ENCODE data around the gene ZNF532.

The ZNF532 gene

DNA sequence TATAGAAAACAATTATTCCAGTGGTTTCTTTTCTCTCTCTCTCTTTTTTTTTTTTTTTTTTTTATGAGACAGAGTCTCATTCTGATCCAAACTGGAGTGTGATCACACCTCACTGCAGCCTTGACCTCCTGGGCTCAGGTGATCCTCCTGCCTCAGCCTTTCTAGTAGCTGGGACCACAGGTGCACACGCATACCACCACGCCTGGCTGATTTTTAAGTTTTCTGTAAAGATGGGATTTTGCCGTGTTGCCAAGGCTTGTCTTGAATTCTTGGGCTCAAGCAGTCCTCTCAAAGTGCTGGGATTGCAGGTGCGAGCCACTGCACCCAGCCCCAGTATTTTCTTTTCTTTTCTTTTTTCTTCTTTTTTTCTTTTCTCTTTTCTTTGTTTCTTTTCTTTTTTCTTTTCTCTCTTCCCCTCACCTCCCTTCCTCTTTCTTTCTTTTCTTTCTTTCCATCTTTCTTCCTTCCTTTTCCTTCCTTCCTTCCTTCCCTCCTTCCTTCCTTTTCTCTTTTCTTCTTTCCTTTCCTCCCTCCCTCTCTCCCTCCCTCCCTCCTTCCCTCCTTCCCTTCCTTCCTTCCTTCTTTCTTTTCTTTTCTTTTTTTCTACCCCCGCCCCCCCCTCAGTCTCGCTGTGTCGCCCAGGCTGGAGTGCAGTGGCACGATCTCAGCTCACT lies 76.9 kb downstream of the ZNF532 start:
- TF ChIP-seq CSDC2 (CRISPR knock-in tag; IDR thresholded peaks at IDR 0.05) = no peak
- no peak for TF ChIP-seq BACH2 (CRISPR knock-in tag; IDR thresholded peaks at IDR 0.05; ENCODE audit: borderline replicate concordance)
- TF ChIP-seq, protein P1, sequence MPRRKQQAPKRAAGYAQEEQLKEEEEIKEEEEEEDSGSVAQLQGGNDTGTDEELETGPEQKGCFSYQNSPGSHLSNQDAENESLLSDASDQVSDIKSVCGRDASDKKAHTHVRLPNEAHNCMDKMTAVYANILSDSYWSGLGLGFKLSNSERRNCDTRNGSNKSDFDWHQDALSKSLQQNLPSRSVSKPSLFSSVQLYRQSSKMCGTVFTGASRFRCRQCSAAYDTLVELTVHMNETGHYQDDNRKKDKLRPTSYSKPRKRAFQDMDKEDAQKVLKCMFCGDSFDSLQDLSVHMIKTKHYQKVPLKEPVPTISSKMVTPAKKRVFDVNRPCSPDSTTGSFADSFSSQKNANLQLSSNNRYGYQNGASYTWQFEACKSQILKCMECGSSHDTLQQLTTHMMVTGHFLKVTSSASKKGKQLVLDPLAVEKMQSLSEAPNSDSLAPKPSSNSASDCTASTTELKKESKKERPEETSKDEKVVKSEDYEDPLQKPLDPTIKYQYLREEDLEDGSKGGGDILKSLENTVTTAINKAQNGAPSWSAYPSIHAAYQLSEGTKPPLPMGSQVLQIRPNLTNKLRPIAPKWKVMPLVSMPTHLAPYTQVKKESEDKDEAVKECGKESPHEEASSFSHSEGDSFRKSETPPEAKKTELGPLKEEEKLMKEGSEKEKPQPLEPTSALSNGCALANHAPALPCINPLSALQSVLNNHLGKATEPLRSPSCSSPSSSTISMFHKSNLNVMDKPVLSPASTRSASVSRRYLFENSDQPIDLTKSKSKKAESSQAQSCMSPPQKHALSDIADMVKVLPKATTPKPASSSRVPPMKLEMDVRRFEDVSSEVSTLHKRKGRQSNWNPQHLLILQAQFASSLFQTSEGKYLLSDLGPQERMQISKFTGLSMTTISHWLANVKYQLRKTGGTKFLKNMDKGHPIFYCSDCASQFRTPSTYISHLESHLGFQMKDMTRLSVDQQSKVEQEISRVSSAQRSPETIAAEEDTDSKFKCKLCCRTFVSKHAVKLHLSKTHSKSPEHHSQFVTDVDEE (CRISPR knock-in tag; IDR thresholded peaks at IDR 0.05) = no peak
- no peak for TF ChIP-seq ISL1 (CRISPR knock-in tag; IDR thresholded peaks at IDR 0.05)
- TF ChIP-seq TOX (CRISPR knock-in tag; IDR thresholded peaks at IDR 0.05; ENCODE audit: borderline replicate concordance) = no peak
- no peak for TF ChIP-seq ESRRG (CRISPR knock-in tag; IDR thresholded peaks at IDR 0.05)
- no peak for TF ChIP-seq ZNF565 (CRISPR knock-in tag; conservative IDR thresholded peaks at IDR 0.05; ENCODE audit: low read depth)
- TF ChIP-seq ZC3H10 (CRISPR knock-in tag; IDR thresholded peaks at IDR 0.05) = no peak
- TF ChIP-seq ZNF70 (CRISPR knock-in tag; IDR thresholded peaks at IDR 0.05) = no peak
- TF ChIP-seq ARNTL (CRISPR knock-in tag; IDR thresholded peaks at IDR 0.05; ENCODE audit: borderline replicate concordance, low read depth) = no peak
- TF ChIP-seq ZNF8 (CRISPR knock-in tag; IDR thresholded peaks at IDR 0.05) = no peak
- no peak for TF ChIP-seq GLIS3 (CRISPR knock-in tag; IDR thresholded peaks at IDR 0.05)
- TF ChIP-seq, protein P2, sequence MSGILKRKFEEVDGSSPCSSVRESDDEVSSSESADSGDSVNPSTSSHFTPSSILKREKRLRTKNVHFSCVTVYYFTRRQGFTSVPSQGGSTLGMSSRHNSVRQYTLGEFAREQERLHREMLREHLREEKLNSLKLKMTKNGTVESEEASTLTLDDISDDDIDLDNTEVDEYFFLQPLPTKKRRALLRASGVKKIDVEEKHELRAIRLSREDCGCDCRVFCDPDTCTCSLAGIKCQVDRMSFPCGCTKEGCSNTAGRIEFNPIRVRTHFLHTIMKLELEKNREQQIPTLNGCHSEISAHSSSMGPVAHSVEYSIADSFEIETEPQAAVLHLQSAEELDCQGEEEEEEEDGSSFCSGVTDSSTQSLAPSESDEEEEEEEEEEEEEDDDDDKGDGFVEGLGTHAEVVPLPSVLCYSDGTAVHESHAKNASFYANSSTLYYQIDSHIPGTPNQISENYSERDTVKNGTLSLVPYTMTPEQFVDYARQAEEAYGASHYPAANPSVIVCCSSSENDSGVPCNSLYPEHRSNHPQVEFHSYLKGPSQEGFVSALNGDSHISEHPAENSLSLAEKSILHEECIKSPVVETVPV (CRISPR knock-in tag; IDR thresholded peaks at IDR 0.05) = no peak
- TF ChIP-seq, protein P3, sequence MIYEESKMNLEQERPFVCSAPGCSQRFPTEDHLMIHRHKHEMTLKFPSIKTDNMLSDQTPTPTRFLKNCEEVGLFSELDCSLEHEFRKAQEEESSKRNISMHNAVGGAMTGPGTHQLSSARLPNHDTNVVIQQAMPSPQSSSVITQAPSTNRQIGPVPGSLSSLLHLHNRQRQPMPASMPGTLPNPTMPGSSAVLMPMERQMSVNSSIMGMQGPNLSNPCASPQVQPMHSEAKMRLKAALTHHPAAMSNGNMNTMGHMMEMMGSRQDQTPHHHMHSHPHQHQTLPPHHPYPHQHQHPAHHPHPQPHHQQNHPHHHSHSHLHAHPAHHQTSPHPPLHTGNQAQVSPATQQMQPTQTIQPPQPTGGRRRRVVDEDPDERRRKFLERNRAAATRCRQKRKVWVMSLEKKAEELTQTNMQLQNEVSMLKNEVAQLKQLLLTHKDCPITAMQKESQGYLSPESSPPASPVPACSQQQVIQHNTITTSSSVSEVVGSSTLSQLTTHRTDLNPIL (CRISPR knock-in tag; IDR thresholded peaks at IDR 0.05; ENCODE audit: low read depth) = no peak
- TF ChIP-seq SNAI2 (CRISPR knock-in tag; IDR thresholded peaks at IDR 0.05) = no peak
- no peak for ATAC-seq

DNA sequence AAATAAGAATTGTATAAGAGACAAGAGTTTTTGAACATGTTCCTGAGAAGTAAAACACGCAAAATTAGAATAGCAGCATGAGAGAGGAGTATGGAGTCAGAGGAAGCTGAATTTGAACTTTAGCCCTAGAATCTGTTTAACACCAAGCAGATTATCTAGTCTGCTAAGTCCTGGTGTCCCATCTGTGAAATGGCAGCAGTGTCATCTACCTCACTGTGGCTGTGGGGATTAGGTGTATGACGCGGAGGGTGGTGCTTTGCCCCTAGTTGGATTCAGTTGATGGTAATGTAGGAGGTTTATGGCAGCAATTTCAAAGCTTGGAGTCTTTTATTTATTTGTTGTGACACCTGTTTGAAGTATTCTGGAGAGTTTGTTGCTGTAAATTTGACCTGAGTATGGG lies 79.2 kb downstream of the ZNF532 start:
- ATAC-seq = no peak
- no peak for TF ChIP-seq ZNF565 (CRISPR knock-in tag; conservative IDR thresholded peaks at IDR 0.05; ENCODE audit: low read depth)
- TF ChIP-seq, protein P4, sequence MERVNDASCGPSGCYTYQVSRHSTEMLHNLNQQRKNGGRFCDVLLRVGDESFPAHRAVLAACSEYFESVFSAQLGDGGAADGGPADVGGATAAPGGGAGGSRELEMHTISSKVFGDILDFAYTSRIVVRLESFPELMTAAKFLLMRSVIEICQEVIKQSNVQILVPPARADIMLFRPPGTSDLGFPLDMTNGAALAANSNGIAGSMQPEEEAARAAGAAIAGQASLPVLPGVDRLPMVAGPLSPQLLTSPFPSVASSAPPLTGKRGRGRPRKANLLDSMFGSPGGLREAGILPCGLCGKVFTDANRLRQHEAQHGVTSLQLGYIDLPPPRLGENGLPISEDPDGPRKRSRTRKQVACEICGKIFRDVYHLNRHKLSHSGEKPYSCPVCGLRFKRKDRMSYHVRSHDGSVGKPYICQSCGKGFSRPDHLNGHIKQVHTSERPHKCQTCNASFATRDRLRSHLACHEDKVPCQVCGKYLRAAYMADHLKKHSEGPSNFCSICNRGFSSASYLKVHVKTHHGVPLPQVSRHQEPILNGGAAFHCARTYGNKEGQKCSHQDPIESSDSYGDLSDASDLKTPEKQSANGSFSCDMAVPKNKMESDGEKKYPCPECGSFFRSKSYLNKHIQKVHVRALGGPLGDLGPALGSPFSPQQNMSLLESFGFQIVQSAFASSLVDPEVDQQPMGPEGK (CRISPR knock-in tag; IDR thresholded peaks at IDR 0.05; ENCODE audit: borderline replicate concordance) = no peak
- no peak for TF ChIP-seq ZFP3 (CRISPR knock-in tag; IDR thresholded peaks at IDR 0.05)
- TF ChIP-seq OSR1 (CRISPR knock-in tag; IDR thresholded peaks at IDR 0.05) = no peak
- no peak for TF ChIP-seq GLIS3 (CRISPR knock-in tag; IDR thresholded peaks at IDR 0.05)
- TF ChIP-seq SNAI2 (CRISPR knock-in tag; IDR thresholded peaks at IDR 0.05) = no peak
- TF ChIP-seq, protein P5, sequence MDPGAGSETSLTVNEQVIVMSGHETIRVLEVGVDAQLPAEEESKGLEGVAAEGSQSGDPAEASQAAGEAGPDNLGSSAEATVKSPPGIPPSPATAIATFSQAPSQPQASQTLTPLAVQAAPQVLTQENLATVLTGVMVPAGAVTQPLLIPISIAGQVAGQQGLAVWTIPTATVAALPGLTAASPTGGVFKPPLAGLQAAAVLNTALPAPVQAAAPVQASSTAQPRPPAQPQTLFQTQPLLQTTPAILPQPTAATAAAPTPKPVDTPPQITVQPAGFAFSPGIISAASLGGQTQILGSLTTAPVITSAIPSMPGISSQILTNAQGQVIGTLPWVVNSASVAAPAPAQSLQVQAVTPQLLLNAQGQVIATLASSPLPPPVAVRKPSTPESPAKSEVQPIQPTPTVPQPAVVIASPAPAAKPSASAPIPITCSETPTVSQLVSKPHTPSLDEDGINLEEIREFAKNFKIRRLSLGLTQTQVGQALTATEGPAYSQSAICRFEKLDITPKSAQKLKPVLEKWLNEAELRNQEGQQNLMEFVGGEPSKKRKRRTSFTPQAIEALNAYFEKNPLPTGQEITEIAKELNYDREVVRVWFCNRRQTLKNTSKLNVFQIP (CRISPR knock-in tag; IDR thresholded peaks at IDR 0.05; ENCODE audit: borderline replicate concordance, low read depth) = no peak
- TF ChIP-seq ZFP30 (CRISPR knock-in tag; IDR thresholded peaks at IDR 0.05) = no peak
- TF ChIP-seq BACH2 (CRISPR knock-in tag; IDR thresholded peaks at IDR 0.05; ENCODE audit: borderline replicate concordance) = no peak
- no peak for TF ChIP-seq ZNF70 (CRISPR knock-in tag; IDR thresholded peaks at IDR 0.05)
- TF ChIP-seq TOX (CRISPR knock-in tag; IDR thresholded peaks at IDR 0.05; ENCODE audit: borderline replicate concordance) = no peak
- TF ChIP-seq TCF4 (CRISPR knock-in tag; IDR thresholded peaks at IDR 0.05; ENCODE audit: borderline replicate concordance) = no peak
- no peak for TF ChIP-seq ZC3H10 (CRISPR knock-in tag; IDR thresholded peaks at IDR 0.05)
- TF ChIP-seq ZNF8 (CRISPR knock-in tag; IDR thresholded peaks at IDR 0.05) = no peak
- no peak for TF ChIP-seq PPARA (CRISPR knock-in tag; IDR thresholded peaks at IDR 0.05; ENCODE audit: borderline replicate concordance)
- no peak for TF ChIP-seq ARNTL (CRISPR knock-in tag; IDR thresholded peaks at IDR 0.05; ENCODE audit: borderline replicate concordance, low read depth)
- TF ChIP-seq ESRRG (CRISPR knock-in tag; IDR thresholded peaks at IDR 0.05) = no peak
- no peak for TF ChIP-seq ISL1 (CRISPR knock-in tag; IDR thresholded peaks at IDR 0.05)
- no peak for TF ChIP-seq CSDC2 (CRISPR knock-in tag; IDR thresholded peaks at IDR 0.05)

Data from SK-N-SH treated with all-trans-retinoic acid at 6 μM for 48 hours (cell line).